BLaER1 (cell line): ENCODE measurements around the gene INSYN1.

ENCODE experiments used
- H3K27ac ChIP-seq: shearing (Covaris generic); formaldehyde crosslinking; 2 replicates; pipeline ENCODE4 v1.8.1; 2022
- H3K27me3 ChIP-seq: shearing (Covaris generic); formaldehyde crosslinking; 2 replicates; pipeline ENCODE4 v1.8.1; 2022
- H3K36me3 ChIP-seq: shearing (Covaris generic); formaldehyde crosslinking; 2 replicates; pipeline ENCODE4 v1.8.1; 2022
- H3K4me1 ChIP-seq: shearing (Covaris generic); formaldehyde crosslinking; 2 replicates; pipeline ENCODE4 v1.8.1; 2022
- H3K4me2 ChIP-seq: shearing (Covaris generic); formaldehyde crosslinking; 2 replicates; pipeline ENCODE4 v1.8.1; 2022
- H3K4me3 ChIP-seq: shearing (Covaris generic); formaldehyde crosslinking; 2 replicates; pipeline ENCODE4 v1.8.1; 2022
- H3K9ac ChIP-seq: shearing (Covaris generic); formaldehyde crosslinking; 2 replicates; pipeline ENCODE4 v1.8.1; 2022
- H3K9me3 ChIP-seq: shearing (Covaris generic); formaldehyde crosslinking; 2 replicates; pipeline ENCODE4 v1.8.1; 2022
- H4K20me1 ChIP-seq: shearing (Covaris generic); formaldehyde crosslinking; 2 replicates; pipeline ENCODE4 v1.8.1; 2022
- Cebpa-rat ChIP-seq: shearing (Covaris generic); IDR thresholded peaks from 2 replicates; pipeline ENCODE4 v1.8.1; 2022

Gene INSYN1

GRCh38 chr15:73750951-73751350 lies 2.2 kb downstream of the INSYN1 start:
- H4K20me1 ChIP-seq, result peaks cover 24% of the 10 kb centered on the region
- no peaks in the 10 kb centered on the region for H3K9me3 ChIP-seq
- H3K4me3 ChIP-seq, result no peak overlapping the region
- H3K4me2 ChIP-seq, result no peak overlapping the region
- H3K36me3 ChIP-seq, result no peaks in the 10 kb centered on the region
- H3K9ac ChIP-seq, result no peak overlapping the region
- H3K4me1 ChIP-seq, result peaks cover 13% of the 10 kb centered on the region
- no peak for TF ChIP-seq Cebpa-rat
- no peak overlapping the region for H3K27ac ChIP-seq
- peaks cover 80% of the 10 kb centered on the region for H3K27me3 ChIP-seq

GRCh38 chr15:73750438-73750837 lies 2.7 kb downstream of the INSYN1 start:
- H3K4me2 ChIP-seq, result no peak overlapping the region
- no peak overlapping the region for H3K27ac ChIP-seq
- peaks cover 13% of the 10 kb centered on the region for H3K4me1 ChIP-seq
- peaks cover 75% of the 10 kb centered on the region for H3K27me3 ChIP-seq
- no peaks in the 10 kb centered on the region for H3K9me3 ChIP-seq
- H3K4me3 ChIP-seq, result no peak overlapping the region
- no peaks in the 10 kb centered on the region for H3K36me3 ChIP-seq
- H4K20me1 ChIP-seq, result peaks cover 24% of the 10 kb centered on the region
- no peak overlapping the region for H3K9ac ChIP-seq
- no peak for TF ChIP-seq Cebpa-rat

- no peaks in the 10 kb centered on the region for H3K36me3 ChIP-seq
- H3K9ac ChIP-seq, result no peak overlapping the region
- H3K27ac ChIP-seq, result no peak overlapping the region
- H3K4me1 ChIP-seq, result peaks cover 13% of the 10 kb centered on the region
- no peak for TF ChIP-seq Cebpa-rat
- H3K9me3 ChIP-seq, result no peaks in the 10 kb centered on the region
- H4K20me1 ChIP-seq, result peaks cover 24% of the 10 kb centered on the region
- H3K27me3 ChIP-seq, result peaks cover 72% of the 10 kb centered on the region
- H3K4me2 ChIP-seq, result no peak overlapping the region
- no peak overlapping the region for H3K4me3 ChIP-seq
Observed at GRCh38 chr15:73749971-73750370, 3.2 kb downstream of the INSYN1 start.

GRCh38 chr15:73749533-73749932 lies 3.6 kb downstream of the INSYN1 start:
- Histone ChIP-seq H3K4me3 (no peak overlapping the region), H4K20me1 (peaks cover 24% of the 10 kb centered on the region), H3K27me3 (peaks cover 68% of the 10 kb centered on the region), H3K36me3 (no peaks in the 10 kb centered on the region), H3K9me3 (no peaks in the 10 kb centered on the region), H3K27ac (no peak overlapping the region), H3K4me2 (no peak overlapping the region), H3K4me1 (peaks cover 13% of the 10 kb centered on the region), H3K9ac (no peak overlapping the region)
- TF ChIP-seq Cebpa-rat, result no peak

GRCh38 chr15:73748730-73749129 lies 4.4 kb downstream of the INSYN1 start:
- H3K27ac ChIP-seq, result no peak overlapping the region

GRCh38 chr15:73747847-73748590 lies 5.1 kb downstream of the INSYN1 start:
- no peak for TF ChIP-seq Cebpa-rat
- Histone ChIP-seq H3K27me3 (peaks cover 52% of the 10 kb centered on the region), H3K9ac (no peak overlapping the region), H3K4me1 (peaks cover 20% of the 10 kb centered on the region), H3K27ac (no peak overlapping the region), H3K9me3 (no peaks in the 10 kb centered on the region), H3K36me3 (no peaks in the 10 kb centered on the region), H3K4me3 (no peak overlapping the region), H3K4me2 (no peak overlapping the region), H4K20me1 (peaks cover 13% of the 10 kb centered on the region)

More at GRCh38 chr15:73748730-73749129, 4.4 kb downstream of the INSYN1 start:
- peaks cover 60% of the 10 kb centered on the region for H3K27me3 ChIP-seq
- no peak for TF ChIP-seq Cebpa-rat
- H3K9ac ChIP-seq, result no peak overlapping the region
- no peaks in the 10 kb centered on the region for H3K9me3 ChIP-seq
- H3K4me2 ChIP-seq, result no peak overlapping the region
- peaks cover 13% of the 10 kb centered on the region for H3K4me1 ChIP-seq
- no peaks in the 10 kb centered on the region for H3K36me3 ChIP-seq
- H4K20me1 ChIP-seq, result peaks cover 19% of the 10 kb centered on the region
- no peak overlapping the region for H3K4me3 ChIP-seq

- Histone ChIP-seq H3K4me1 (peaks cover 16% of the 10 kb centered on the region), H3K27ac (no peak overlapping the region), H3K27me3 (peaks cover 41% of the 10 kb centered on the region), H3K4me2 (no peak overlapping the region), H3K9me3 (no peaks in the 10 kb centered on the region), H4K20me1 (peaks cover 5% of the 10 kb centered on the region), H3K36me3 (no peaks in the 10 kb centered on the region), H3K4me3 (no peak overlapping the region), H3K9ac (no peak overlapping the region)
- TF ChIP-seq Cebpa-rat, result no peak
Observed at GRCh38 chr15:73746883-73747282, 6.3 kb downstream of the INSYN1 start.

- Histone ChIP-seq H3K9ac (no peak overlapping the region), H4K20me1 (peaks cover 2% of the 10 kb centered on the region; the same call in 1 of the 2 replicates), H3K4me1 (peaks cover 12% of the 10 kb centered on the region), H3K27ac (no peak overlapping the region), H3K9me3 (no peaks in the 10 kb centered on the region), H3K4me2 (no peak overlapping the region), H3K4me3 (no peak overlapping the region), H3K36me3 (no peaks in the 10 kb centered on the region), H3K27me3 (peaks cover 35% of the 10 kb centered on the region)
- no peak for TF ChIP-seq Cebpa-rat
Observed at GRCh38 chr15:73746261-73746660, 6.9 kb downstream of the INSYN1 start.

- H3K27me3 ChIP-seq, result peaks cover 23% of the 10 kb centered on the region
- H3K36me3 ChIP-seq, result no peaks in the 10 kb centered on the region
- H4K20me1 ChIP-seq, result no peaks in the 10 kb centered on the region; the same call in 1 of the 2 replicates
- H3K9ac ChIP-seq, result no peak overlapping the region
- peaks cover 11% of the 10 kb centered on the region for H3K4me1 ChIP-seq
- H3K27ac ChIP-seq, result no peak overlapping the region
- H3K9me3 ChIP-seq, result no peaks in the 10 kb centered on the region
- no peak for TF ChIP-seq Cebpa-rat
- no peak overlapping the region for H3K4me2 ChIP-seq
- no peak overlapping the region for H3K4me3 ChIP-seq
Observed at GRCh38 chr15:73745073-73745472, 8.1 kb downstream of the INSYN1 start.

GRCh38 chr15:73744293-73744692 lies 8.9 kb downstream of the INSYN1 start:
- Histone ChIP-seq H3K4me2 (no peak overlapping the region), H3K4me1 (peaks cover 11% of the 10 kb centered on the region), H3K27ac (no peak overlapping the region), H3K9me3 (no peaks in the 10 kb centered on the region), H3K4me3 (no peak overlapping the region), H3K27me3 (peaks cover 15% of the 10 kb centered on the region), H3K36me3 (no peaks in the 10 kb centered on the region), H4K20me1 (no peaks in the 10 kb centered on the region; the same call in 1 of the 2 replicates), H3K9ac (no peak overlapping the region)
- no peak for TF ChIP-seq Cebpa-rat
